ENCODE data around the gene STAT5B.
A peak's percentile ranks its signal among the peaks of the same experiment; 100 is the strongest.
"Not testable (repeated sequence)": the region's sequence is repeated elsewhere in the genome, so short reads cannot be mapped to it uniquely, and the experiment has no call there.

STAT5B gene

DNA sequence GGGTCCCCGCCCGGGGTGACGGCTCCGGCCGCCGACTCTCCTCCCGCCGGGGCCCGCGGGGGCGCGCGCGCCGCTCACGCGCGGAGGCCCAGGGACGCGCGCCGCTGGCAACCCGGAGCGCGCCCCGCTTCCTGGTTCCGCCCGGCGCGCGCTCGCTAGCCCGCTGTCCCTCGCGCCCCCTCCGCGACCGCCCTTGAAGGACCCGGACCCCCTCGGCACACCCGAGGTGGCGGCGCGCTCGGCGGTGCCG lies at the start of gene STAT5B:
STAT5B (minus strand) TSS at position 33 of the 250 bp plus-strand sequence. CDS start 44,264 bp downstream, outside the sequence.
- peak; percentile 50 to 52 for DNase-seq (ENCODE audit: low read depth in 1 of 2, low spot score in 1 of 2)

- DNase-seq (ENCODE audit: low read depth in 1 of 2, low spot score in 1 of 2): no peak
These were observed 48.8 kb upstream of the STAT5B start for GRCh38 chr17:42325026-42325425.

DNA sequence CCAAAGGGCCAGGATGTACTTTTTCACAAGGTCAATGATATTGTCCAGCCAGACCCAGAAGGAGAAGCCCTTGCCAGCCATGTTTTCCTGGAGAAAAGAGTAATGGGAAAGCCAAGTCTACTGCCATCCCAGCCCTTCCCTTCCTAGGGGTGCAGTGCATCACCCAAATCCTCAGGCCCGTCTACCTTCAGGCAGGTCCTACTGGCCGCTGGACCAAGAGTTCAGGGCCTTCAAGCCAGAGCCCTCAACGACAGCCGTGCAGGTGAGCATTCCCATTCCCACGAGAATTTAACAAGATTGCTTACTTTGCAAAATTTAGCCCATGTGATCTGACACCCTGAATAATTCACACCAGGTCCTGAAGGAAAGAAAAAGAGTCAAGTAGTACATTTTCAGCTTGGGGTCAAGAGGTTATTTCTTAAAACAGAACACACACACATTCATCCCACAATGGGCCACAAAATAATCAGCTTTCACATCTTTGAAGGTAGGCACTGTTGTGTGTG lies 47.1 kb upstream of the STAT5B start:
- no peak for DNase-seq (ENCODE audit: low read depth in 1 of 2, low spot score in 1 of 2)

DNA sequence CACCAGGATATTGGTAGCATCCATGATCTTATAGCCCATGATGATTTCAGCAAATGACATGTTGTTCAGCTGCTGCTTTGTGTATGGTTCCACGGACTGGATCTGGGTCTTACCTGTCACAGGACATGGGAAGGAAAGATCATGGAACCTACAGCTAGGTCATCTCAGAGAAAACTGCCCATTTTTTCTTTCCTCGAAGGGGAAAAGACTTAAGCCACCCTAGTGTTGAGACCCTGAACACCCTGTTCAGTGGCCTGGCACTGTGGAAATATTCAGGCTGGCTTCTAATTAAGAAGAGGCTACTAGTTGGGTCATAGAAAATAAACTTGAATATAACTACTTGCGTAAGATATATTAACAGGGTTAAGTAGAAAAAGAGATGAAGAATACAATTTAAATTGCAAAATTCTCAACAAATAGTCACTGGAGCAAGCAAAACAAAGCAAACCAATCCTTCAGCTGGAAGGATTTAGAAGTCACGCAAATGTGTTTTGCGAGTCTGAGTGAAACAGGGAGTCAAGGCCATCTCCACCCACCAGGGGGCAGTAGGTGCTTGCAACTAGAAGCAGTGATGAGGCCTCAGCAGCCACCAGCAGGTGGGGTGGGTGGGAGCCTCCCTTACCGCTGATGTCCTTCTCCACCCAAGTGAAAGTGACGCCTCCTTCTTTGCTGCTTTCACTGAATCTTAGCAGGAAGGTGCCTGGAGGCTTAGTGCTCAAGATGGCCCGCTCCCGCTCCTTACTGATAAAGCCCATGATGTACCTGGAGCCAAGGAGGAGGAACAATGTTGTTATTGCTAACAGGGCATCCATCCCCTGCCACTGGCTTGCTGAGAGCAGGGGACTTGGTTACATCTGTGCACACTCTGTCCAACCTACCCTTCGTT lies 46.4 kb upstream of the STAT5B start:
- DNase-seq (ENCODE audit: low read depth in 1 of 2, low spot score in 1 of 2): peak; percentile 85 to 91

DNA sequence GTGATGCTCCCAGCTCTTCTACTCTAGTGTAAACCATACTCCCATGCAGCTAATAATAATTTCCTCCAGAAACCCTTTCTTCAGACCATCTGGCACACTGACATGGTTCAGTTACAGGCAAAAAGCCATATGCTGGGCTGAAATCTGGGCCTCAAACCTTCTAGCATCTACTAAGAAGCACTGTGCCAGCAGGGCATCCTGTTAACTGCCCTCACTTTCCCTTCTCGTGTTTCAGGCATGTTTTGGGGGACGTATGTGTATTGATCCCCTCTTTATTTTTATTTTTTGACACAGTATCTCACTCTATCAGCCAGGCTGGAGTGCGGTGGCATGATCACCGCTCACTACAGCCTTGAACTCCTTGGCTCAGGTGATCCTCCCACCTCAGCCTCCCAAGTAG lies 45.4 kb upstream of the STAT5B start:
- DNase-seq (ENCODE audit: low read depth in 1 of 2, low spot score in 1 of 2): no peak

GRCh38 chr17:42317967-42318366 lies 41.8 kb upstream of the STAT5B start:
- not testable (repeated sequence) for DNase-seq (ENCODE audit: low read depth in 1 of 2, low spot score in 1 of 2)

- no peak for DNase-seq (ENCODE audit: low read depth in 1 of 2, low spot score in 1 of 2)
These were observed 41.2 kb upstream of the STAT5B start for GRCh38 chr17:42317266-42317845.

DNA sequence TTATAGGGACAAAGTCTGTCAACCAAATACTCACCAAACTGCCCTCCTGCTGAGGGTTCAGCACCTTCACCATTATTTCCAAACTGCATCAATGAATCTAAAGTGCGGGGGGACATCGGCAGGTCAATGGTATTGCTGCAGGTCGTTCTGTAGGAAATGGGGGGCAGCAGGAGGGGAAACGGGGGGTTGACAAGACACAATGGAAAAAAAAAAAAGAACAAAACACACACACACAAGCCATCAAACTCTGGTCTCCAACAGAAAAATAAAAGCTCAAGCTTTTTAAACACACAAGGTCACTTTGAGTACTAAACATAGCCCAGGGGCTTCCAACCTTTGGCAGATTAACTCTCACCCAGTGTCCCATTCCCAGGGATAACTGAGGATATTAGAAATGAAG lies 40.6 kb upstream of the STAT5B start:
- DNase-seq (ENCODE audit: low read depth in 1 of 2, low spot score in 1 of 2): no peak

- DNase-seq (ENCODE audit: low read depth in 1 of 2, low spot score in 1 of 2): no peak
These were observed 39.4 kb upstream of the STAT5B start for GRCh38 chr17:42315402-42316156.

DNA sequence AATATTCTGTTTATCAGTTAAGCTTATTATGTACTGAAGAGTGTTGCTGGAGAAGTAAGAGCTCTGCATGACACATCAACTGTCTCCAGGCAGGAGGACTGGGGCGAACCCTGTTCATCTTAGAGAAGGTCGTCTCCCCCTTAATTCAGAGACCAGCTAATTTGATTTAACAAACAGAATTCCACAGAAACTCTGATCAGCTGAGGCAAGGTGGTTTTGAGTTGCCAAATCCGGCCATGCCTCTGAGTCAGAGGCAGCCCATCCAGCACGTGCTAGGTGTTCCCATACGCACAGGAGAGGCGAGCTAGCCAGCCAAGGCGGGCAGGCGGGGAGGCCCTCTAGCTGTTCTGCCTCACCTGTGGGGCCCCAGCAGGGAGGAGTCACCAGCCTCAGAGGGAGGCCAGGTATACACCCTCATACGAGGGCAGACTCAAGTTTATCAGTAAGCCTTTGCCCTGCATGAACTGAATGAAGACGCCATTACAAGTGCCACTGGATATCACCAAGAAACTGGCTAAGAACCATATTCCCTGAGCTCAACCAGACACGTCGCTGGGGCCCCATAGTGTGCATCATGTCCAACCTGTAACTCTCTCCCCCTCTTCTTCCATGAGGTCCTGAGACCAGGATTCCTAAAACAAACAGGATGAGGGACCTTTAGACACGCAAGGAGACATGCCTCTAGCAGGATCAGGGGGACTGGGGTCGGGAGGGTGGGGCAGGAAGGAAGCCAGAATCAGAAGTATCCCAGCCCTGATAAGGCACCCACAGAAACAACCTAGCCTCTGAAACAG lies 37.8 kb upstream of the STAT5B start:
- no peak for DNase-seq (ENCODE audit: low read depth in 1 of 2, low spot score in 1 of 2)

GRCh38 chr17:42313389-42313772 lies 37.2 kb upstream of the STAT5B start:
- no peak for DNase-seq (ENCODE audit: low read depth in 1 of 2, low spot score in 1 of 2)

DNA sequence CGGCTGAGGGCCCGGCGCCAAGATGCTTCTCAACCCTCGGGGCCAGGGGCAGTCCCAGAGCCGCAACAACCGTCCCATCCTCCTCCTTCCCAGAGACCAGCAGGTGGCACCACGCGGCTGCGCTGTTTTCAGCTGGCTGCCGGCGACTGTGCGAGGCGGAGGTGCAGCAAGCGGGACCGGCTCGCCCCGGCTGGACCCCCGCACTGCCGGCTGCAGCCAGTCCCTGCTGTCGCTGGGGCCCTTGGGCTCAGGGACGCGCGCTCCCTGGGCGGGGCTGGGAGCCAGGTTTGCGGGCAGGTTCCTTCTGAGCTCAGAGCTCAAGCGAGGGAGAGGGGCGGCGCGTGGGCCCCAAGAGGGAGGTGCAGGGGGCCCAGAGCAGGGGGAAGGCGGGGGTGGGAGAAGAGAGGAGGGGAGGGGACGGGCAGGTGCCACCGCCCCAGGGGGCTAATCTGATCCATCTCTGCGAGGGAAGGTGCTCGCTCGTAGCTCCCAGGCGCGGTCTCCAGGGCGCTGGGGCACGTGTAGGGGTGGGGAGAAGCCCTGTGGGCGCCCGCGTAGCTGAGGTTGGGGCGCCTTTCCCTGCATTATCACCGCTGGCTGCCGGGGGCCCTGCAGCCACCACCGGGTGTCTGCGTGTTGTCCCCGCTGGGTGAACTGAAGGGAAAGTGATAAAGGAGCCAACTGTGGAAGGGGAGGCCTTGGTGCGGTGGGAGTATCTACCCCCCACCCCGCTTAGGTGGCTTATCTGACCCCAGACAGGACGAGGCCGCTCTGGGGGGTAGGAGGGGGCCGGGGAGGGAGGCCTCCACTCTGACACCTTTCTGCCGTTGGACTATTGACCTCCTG lies 36.3 kb upstream of the STAT5B start:
- peak; percentile 61 to 63 for DNase-seq (ENCODE audit: low read depth in 1 of 2, low spot score in 1 of 2)

GRCh38 chr17:42312035-42312284 lies 35.8 kb upstream of the STAT5B start:
- no peak for DNase-seq (ENCODE audit: low read depth in 1 of 2, low spot score in 1 of 2)

DNA sequence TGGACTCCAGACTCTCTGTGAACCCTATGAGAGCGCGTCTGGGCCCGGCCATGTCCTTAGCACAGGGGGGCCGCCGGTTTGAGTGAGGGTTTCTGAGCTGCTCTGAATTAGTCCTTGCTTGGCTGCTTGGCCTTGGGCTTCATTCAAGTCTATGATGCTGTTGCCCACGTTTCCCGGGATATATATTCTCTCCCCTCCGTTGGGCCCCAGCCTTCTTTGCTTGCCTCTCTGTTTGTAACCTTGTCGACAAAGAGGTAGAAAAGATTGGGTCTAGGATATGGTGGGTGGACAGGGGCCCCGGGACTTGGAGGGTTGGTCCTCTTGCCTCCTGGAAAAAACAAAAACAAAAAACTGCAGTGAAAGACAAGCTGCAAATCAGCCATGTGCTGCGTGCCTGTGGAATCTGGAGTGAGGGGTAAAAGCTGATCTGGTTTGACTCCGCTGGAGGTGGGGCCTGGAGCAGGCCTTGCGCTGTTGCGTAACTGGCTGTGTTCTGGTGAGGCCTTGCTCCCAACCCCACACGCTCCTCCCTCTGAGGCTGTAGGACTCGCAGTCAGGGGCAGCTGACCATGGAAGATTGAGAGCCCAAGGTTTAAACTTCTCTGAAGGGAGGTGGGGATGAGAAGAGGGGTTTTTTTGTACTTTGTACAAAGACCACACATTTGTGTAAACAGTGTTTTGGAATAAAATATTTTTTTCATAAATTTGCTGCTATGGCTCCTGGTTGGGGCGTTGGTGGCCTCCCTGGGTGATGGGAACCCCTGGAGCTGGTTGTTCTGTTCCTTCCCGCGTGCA lies 35.2 kb upstream of the STAT5B start:
- no peak for DNase-seq (ENCODE audit: low read depth in 1 of 2, low spot score in 1 of 2)

DNA sequence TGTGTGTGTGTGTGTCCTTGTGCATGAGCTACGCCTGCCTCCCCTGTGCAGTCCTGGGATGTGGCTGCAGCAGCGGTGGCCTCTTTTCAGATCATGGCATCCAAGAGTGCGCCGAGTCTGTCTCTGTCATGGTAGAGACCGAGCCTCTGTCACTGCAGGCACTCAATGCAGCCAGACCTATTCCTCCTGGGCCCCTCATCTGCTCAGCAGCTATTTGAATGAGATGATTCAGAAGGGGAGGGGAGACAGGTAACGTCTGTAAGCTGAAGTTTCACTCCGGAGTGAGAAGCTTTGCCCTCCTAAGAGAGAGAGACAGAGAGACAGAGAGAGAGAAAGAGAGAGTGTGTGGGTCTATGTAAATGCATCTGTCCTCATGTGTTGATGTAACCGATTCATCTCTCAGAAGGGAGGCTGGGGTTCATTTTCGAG lies 34.6 kb upstream of the STAT5B start:
- DNase-seq (ENCODE audit: low read depth in 1 of 2, low spot score in 1 of 2): no peak

GRCh38 chr17:42309986-42310786 lies 34.0 kb upstream of the STAT5B start:
- no peak for DNase-seq (ENCODE audit: low read depth in 1 of 2, low spot score in 1 of 2)

GRCh38 chr17:42309142-42309541 lies 33.0 kb upstream of the STAT5B start:
- DNase-seq (ENCODE audit: low read depth in 1 of 2, low spot score in 1 of 2): no peak

DNA sequence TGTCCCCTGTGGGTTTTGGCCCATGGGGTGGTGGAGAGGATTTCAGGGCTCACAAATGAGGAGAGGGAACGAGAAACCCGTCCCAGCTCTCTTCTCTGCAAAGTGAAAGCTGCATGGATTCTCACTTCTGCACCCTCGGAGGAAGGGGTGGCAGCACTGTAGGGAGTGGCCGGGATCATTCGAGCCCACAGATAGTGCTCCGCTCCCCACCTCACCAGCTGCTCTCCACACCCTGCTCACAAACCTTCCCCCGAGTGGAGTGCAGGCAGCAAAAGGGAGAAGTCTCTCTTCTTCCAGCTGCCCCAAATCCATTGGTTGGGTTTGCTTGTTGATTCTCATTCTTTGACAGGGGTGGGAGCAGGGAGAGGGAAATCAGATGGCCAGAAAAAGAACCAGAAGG lies 32.3 kb upstream of the STAT5B start:
- DNase-seq (ENCODE audit: low read depth in 1 of 2, low spot score in 1 of 2): no peak

GRCh38 chr17:42307362-42307927 lies 31.3 kb upstream of the STAT5B start:
- DNase-seq (ENCODE audit: low read depth in 1 of 2, low spot score in 1 of 2): no peak

Measured in stimulated activated CD4-positive, alpha-beta T cell treated with anti-CD3 and anti-CD28 coated beads, Interleukin-15, amount 100 ng/mL, for 1 hour (primary cell).